NT2/D1 (cell line): Measurements from ENCODE around the gene CDK5R1.
"Not testable (repeated sequence)": the region's sequence is repeated elsewhere in the genome, so short reads cannot be mapped to it uniquely, and the experiment has no call there.

ENCODE experiments used
- DNase-seq: peaks from one replicate; pipeline ENCODE4 v3.0.0-alpha.2; 2011; ENCODE audit warnings: low read depth, low spot score
- H3K27me3 ChIP-seq: 2 replicates; pipeline ENCODE4 v1.6.0; 2011; ENCODE audit warnings: mild to moderate bottlenecking; ENCODE audit not compliant: insufficient read length, insufficient read depth
- H3K36me3 ChIP-seq: 2 replicates; pipeline ENCODE4 v1.6.1; 2011; ENCODE audit warnings: mild to moderate bottlenecking, low read length, mixed read lengths; ENCODE audit not compliant: insufficient read depth, insufficient read length
- H3K4me1 ChIP-seq: 2 replicates; pipeline ENCODE4 v1.5.1; 2011; ENCODE audit not compliant: insufficient read depth, insufficient read length
- H3K4me3 ChIP-seq: 2 replicates; pipeline ENCODE4 v1.5.1; 2011; ENCODE audit warnings: low read depth; ENCODE audit not compliant: insufficient read length
- H3K9ac ChIP-seq: 2 replicates; pipeline ENCODE4 v1.6.0; 2011; ENCODE audit warnings: low read depth; ENCODE audit not compliant: insufficient read length
- H3K9me3 ChIP-seq: 2 replicates; pipeline ENCODE4 v1.5.1; 2011; ENCODE audit warnings: mild to moderate bottlenecking, low read length; ENCODE audit not compliant: insufficient read depth
- SUZ12 ChIP-seq: IDR thresholded peaks from 2 replicates; pipeline ENCODE4 v1.6.1; 2011; ENCODE audit not compliant: insufficient read length, insufficient read depth; ENCODE audit errors: extremely low read depth
- YY1 ChIP-seq: IDR thresholded peaks from 2 replicates; pipeline ENCODE4 v1.6.1; 2011; ENCODE audit not compliant: insufficient read length, insufficient read depth
- ZNF274 ChIP-seq: IDR thresholded peaks from 2 replicates; pipeline ENCODE4 v1.6.1; 2011; ENCODE audit warnings: mild to moderate bottlenecking, low read depth, low read length

CDK5R1 gene

GRCh38 chr17:32445971-32446370, 40.8 kb upstream of the CDK5R1 start:
- Histone ChIP-seq H3K4me3 (no peak overlapping the region), H3K9ac (no peak overlapping the region)

DNA sequence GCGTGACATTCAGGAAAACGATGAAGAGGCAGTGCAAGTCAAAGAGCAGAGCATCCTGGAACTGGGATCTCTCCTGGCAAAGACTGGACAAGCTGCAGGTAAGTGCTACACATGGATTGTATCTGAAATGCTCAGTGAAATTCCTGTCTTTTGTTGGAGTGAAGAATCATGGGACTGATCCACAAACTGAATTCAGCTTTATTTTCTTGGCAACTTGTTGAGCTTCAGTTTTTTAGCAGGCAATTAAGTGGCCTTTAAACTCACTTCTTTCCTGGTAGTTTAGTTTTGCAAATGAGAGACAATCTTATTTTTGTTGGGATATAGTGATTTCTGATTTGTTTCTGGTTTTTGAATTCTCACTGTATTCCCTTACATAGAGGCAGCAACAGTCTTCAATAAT, 39.8 kb upstream of the CDK5R1 start:
- peaks cover 57% of the 10 kb centered on the region for H3K36me3 ChIP-seq
- no peaks in the 10 kb centered on the region for H3K4me1 ChIP-seq
- H3K9ac ChIP-seq: peak overlapping the region; percentile 21

More at GRCh38 chr17:32445971-32446370, 40.8 kb upstream of the CDK5R1 start:
- no peaks in the 10 kb centered on the region for H3K4me1 ChIP-seq
- H3K9me3 ChIP-seq: no peaks in the 10 kb centered on the region; the same call in 1 of the 2 replicates
- DNase-seq: no peak
- peaks cover 19% of the 10 kb centered on the region for H3K27me3 ChIP-seq
- TF ChIP-seq SUZ12: no peak
- no peak for TF ChIP-seq YY1
- no peak for TF ChIP-seq ZNF274
- H3K36me3 ChIP-seq: peaks cover 48% of the 10 kb centered on the region

GRCh38 chr17:32449963-32450362, 36.8 kb upstream of the CDK5R1 start:
- Histone ChIP-seq H3K4me3 (no peak overlapping the region), H3K27me3 (no peaks in the 10 kb centered on the region), H3K9me3 (no peaks in the 10 kb centered on the region), H3K9ac (no peak overlapping the region), H3K4me1 (no peaks in the 10 kb centered on the region), H3K36me3 (peaks cover 86% of the 10 kb centered on the region)
- DNase-seq: no peak
- no peak for TF ChIP-seq SUZ12
- no peak for TF ChIP-seq YY1
- TF ChIP-seq ZNF274: no peak

More for the DNA sequence above, 39.8 kb upstream of the CDK5R1 start:
- TF ChIP-seq ZNF274: no peak
- no peak for TF ChIP-seq SUZ12
- TF ChIP-seq YY1: no peak
- no peak for DNase-seq
- H3K4me3 ChIP-seq: no peak overlapping the region
- H3K27me3 ChIP-seq: peaks cover 16% of the 10 kb centered on the region
- H3K9me3 ChIP-seq: no peaks in the 10 kb centered on the region; the same call in 1 of the 2 replicates

- H3K27me3 ChIP-seq, H3K9me3 ChIP-seq, DNase-seq, H3K4me3 ChIP-seq, H3K9ac ChIP-seq, H3K4me1 ChIP-seq: not testable (repeated sequence)
- peaks cover 89% of the 10 kb centered on the region for H3K36me3 ChIP-seq
Observed at GRCh38 chr17:32450379-32450778, 36.4 kb upstream of the CDK5R1 start.

- no peak for DNase-seq
- H3K27me3 ChIP-seq: no peaks in the 10 kb centered on the region
- TF ChIP-seq SUZ12: no peak
- H3K9ac ChIP-seq: no peak overlapping the region
- H3K4me3 ChIP-seq: no peak overlapping the region
- no peaks in the 10 kb centered on the region for H3K9me3 ChIP-seq
- no peaks in the 10 kb centered on the region for H3K4me1 ChIP-seq
- peaks cover 86% of the 10 kb centered on the region for H3K36me3 ChIP-seq
Observed at GRCh38 chr17:32451879-32452278, 34.9 kb upstream of the CDK5R1 start.

DNA sequence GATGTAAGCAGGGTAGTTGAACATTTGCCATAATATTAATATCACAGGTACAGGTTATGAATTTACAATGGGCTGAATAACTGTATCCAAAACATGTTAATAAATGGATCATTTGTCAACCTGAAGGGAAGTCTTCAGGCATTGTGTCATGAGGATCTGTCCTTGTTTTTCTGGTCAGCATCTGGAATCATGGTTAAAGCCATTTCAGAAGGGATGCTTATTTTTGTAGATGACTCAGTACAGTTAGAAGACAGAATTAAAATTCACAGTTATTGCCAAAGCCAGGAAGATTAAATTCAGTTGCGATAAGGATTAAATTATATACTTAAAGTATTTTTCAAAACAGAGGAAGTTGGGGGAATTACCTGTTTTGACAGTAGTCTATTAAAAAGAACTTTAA, 34.5 kb upstream of the CDK5R1 start:
- DNase-seq: no peak
- no peak overlapping the region for H3K4me3 ChIP-seq
- H3K36me3 ChIP-seq: peaks cover 86% of the 10 kb centered on the region
- H3K9ac ChIP-seq: no peak overlapping the region
- no peak for TF ChIP-seq ZNF274
- no peaks in the 10 kb centered on the region for H3K9me3 ChIP-seq
- no peaks in the 10 kb centered on the region for H3K4me1 ChIP-seq
- H3K27me3 ChIP-seq: no peaks in the 10 kb centered on the region

- Histone ChIP-seq H3K9me3 (no peaks in the 10 kb centered on the region), H3K4me1 (no peaks in the 10 kb centered on the region), H3K27me3 (no peaks in the 10 kb centered on the region), H3K36me3 (peaks cover 84% of the 10 kb centered on the region), H3K4me3 (no peak overlapping the region), H3K9ac (no peak overlapping the region)
- DNase-seq: no peak
- TF ChIP-seq ZNF274 (no peak), SUZ12 (no peak), YY1 (no peak)
Observed at GRCh38 chr17:32453370-32453769, 33.4 kb upstream of the CDK5R1 start.

GRCh38 chr17:32458371-32458770, 28.4 kb upstream of the CDK5R1 start:
- DNase-seq: no peak
- no peak for TF ChIP-seq YY1
- no peak for TF ChIP-seq ZNF274
- Histone ChIP-seq H3K36me3 (peaks cover 72% of the 10 kb centered on the region), H3K27me3 (no peaks in the 10 kb centered on the region), H3K9me3 (no peaks in the 10 kb centered on the region), H3K9ac (no peak overlapping the region), H3K4me1 (no peaks in the 10 kb centered on the region), H3K4me3 (no peak overlapping the region)
